Prostate gland (tissue), 2 donors: ENCODE results near the gene ACP4.

Source experiments
- POLR2A ChIP-seq: fragments of 450-650 bp; IDR thresholded peaks from one replicate; pipeline ENCODE4 v1.6.1; 2016; ENCODE audit warnings: antibody characterized with exemption, mild to moderate bottlenecking
- TF ChIP-seq, protein P1 (sequence below), 4 experiments: fragments of 200-600 bp in 2 of 4; fragments of 450-650 bp in 2 of 4; sonication (generic) in 2 of 4; IDR thresholded peaks; 1 replicate in 3 of 4; 2 replicates in 1 of 4; pipeline ENCODE4 v1.5.1; 2016 to 2019; ENCODE audit warnings: antibody characterized with exemption in 4 of 4, mild to moderate bottlenecking in 2 of 4, moderate library complexity in 2 of 4

DNA sequence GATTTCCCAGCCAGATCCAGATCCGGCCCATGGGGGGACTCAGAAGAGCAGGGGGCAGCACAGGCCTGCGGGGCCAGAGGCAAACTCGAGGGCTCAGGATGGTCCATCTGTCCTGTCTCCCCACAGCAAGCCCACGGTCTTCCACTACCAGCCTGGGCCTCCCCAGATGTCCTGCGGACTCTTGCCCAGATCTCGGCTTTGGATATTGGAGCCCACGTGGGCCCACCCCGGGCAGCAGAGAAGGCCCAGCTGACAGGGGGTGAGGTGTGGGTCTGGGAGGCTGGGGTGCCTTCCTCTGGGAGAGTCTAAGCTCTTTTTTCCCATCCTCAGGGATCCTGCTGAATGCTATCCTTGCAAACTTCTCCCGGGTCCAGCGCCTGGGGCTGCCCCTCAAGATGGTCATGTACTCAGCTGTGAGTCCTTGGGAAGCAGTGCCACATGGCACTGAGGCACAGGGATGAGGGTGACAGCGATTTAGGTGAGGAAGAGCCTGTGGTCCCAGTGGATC is 3.4 kb downstream of the ACP4 start:
- TF ChIP-seq, protein P1, sequence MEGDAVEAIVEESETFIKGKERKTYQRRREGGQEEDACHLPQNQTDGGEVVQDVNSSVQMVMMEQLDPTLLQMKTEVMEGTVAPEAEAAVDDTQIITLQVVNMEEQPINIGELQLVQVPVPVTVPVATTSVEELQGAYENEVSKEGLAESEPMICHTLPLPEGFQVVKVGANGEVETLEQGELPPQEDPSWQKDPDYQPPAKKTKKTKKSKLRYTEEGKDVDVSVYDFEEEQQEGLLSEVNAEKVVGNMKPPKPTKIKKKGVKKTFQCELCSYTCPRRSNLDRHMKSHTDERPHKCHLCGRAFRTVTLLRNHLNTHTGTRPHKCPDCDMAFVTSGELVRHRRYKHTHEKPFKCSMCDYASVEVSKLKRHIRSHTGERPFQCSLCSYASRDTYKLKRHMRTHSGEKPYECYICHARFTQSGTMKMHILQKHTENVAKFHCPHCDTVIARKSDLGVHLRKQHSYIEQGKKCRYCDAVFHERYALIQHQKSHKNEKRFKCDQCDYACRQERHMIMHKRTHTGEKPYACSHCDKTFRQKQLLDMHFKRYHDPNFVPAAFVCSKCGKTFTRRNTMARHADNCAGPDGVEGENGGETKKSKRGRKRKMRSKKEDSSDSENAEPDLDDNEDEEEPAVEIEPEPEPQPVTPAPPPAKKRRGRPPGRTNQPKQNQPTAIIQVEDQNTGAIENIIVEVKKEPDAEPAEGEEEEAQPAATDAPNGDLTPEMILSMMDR (IDR thresholded peaks at IDR 0.05), result no peak
- TF ChIP-seq POLR2A, result no peak
